B cell (primary cell): ENCODE measurements around the gene MAPK8IP2. TPM values are rescaled to one million over a fixed set of nuclear protein-coding genes. Genes with fewer than 3 reads are reported as not detected.
"Not testable (repeated sequence)": the region's sequence is repeated elsewhere in the genome, so short reads cannot be mapped to it uniquely, and the experiment has no call there.

Source experiments
- ATAC-seq: fragments of 200-7000 bp; cut with Tn5 transposase; one replicate; pipeline ENCODE4 v1.10.0; 2021; ENCODE audit warnings: low read depth, mild to moderate bottlenecking, moderate number of reproducible peaks, moderate library complexity
- CTCF ChIA-PET: fragments of 350-600 bp; sonication (Branson Sonifier 250); formaldehyde crosslinking; loops from one replicate; lab custom pipeline; 2021; ENCODE audit warnings: antibody characterized with exemption, inconsistent platforms; lab: Charles Lee
- POLR2A ChIA-PET: fragments of 350-600 bp; sonication (Branson Sonifier 250); formaldehyde crosslinking; loops from one replicate; lab custom pipeline; 2021; ENCODE audit warnings: antibody characterized with exemption; lab: Charles Lee
- DNase-seq: peaks from one replicate; pipeline ENCODE4 v3.0.0; 2013
- H2AFZ ChIP-seq: 2 replicates; pipeline ENCODE4 v1.6.1; 2012; ENCODE audit warnings: mild to moderate bottlenecking, low read depth, low read length; ENCODE audit not compliant: insufficient read depth, poor library complexity, severe bottlenecking
- H3K27ac ChIP-seq, 2 donors: 1 replicate in 1 of 2; 2 replicates in 1 of 2; pipeline ENCODE4 v1.5.1; 2012 to 2013; ENCODE audit warnings: low read length in 2 of 2, mild to moderate bottlenecking in 2 of 2, moderate library complexity in 1 of 2
- H3K27me3 ChIP-seq, 4 experiments: fragments of 200-600 bp in 1 of 4; sonication (generic) in 1 of 4; replicated peaks in 1 of 4; 1 replicate in 2 of 4; 2 replicates in 2 of 4; pipeline versions ENCODE4 v1.6.1 to v1.7.0; 2013 to 2016; ENCODE audit warnings: low read length in 3 of 4, mild to moderate bottlenecking in 2 of 4, mixed read lengths in 1 of 4, moderate library complexity in 1 of 4; ENCODE audit not compliant: insufficient read depth in 4 of 4, control insufficient read depth in 3 of 4; ENCODE audit errors: control extremely low read depth in 1 of 4
- H3K36me3 ChIP-seq, 2 experiments: replicated peaks in 1 of 2; 1 replicate in 1 of 2; 2 replicates in 1 of 2; pipeline versions ENCODE4 v1.6.1 to v1.7.1; 2013; ENCODE audit warnings: low read length in 1 of 2; ENCODE audit not compliant: insufficient read depth in 2 of 2, control insufficient read depth in 1 of 2; ENCODE audit errors: control extremely low read depth in 1 of 2, extremely low read depth in 1 of 2
- H3K4me1 ChIP-seq, 2 donors: fragments of 200-600 bp in 1 of 2; sonication (generic) in 1 of 2; 1 replicate in 1 of 2; 2 replicates in 1 of 2; pipeline versions ENCODE4 v1.5.1 to v1.6.1; 2013 to 2017; ENCODE audit warnings: low read length in 2 of 2; ENCODE audit not compliant: control insufficient read depth in 2 of 2, insufficient read depth in 2 of 2
- H3K4me2 ChIP-seq: replicated peaks from 2 replicates; pipeline ENCODE3; 2012; ENCODE audit warnings: mild to moderate bottlenecking, low read depth, low read length; ENCODE audit not compliant: poor library complexity, severe bottlenecking
- H3K4me3 ChIP-seq, 5 experiments: fragments of 200-600 bp in 1 of 5; sonication (generic) in 1 of 5; 1 replicate in 3 of 5; 2 replicates in 2 of 5; pipeline versions ENCODE4 v1.5.1 to v1.7.0; 2011 to 2016; ENCODE audit warnings: low read length in 4 of 5, mild to moderate bottlenecking in 4 of 5, low read depth in 2 of 5, control low read depth in 1 of 5, moderate library complexity in 1 of 5; ENCODE audit not compliant: insufficient read depth in 1 of 5; ENCODE audit errors: control extremely low read depth in 1 of 5, extremely low read depth in 1 of 5
- H3K79me2 ChIP-seq: fragments of 200-600 bp; sonication (generic); one replicate; pipeline ENCODE4 v1.6.0; 2016; ENCODE audit warnings: low read length; ENCODE audit not compliant: control insufficient read depth, insufficient read depth
- H3K9ac ChIP-seq: fragments of 200-600 bp; sonication (generic); 2 replicates; pipeline ENCODE4 v1.6.1; 2017; ENCODE audit warnings: mild to moderate bottlenecking, low read length, moderate library complexity
- H3K9me3 ChIP-seq, 3 donors: one replicate each; pipeline versions ENCODE4 v1.6.1 to v1.7.1; 2013; ENCODE audit warnings: low read length in 2 of 3; ENCODE audit not compliant: control insufficient read depth in 2 of 3, insufficient read depth in 1 of 3; ENCODE audit errors: control extremely low read depth in 1 of 3
- H4K20me1 ChIP-seq: 2 replicates; pipeline ENCODE4 v1.6.0; 2012; ENCODE audit warnings: mild to moderate bottlenecking, low read length; ENCODE audit not compliant: insufficient read depth, control insufficient read depth, poor library complexity, severe bottlenecking
- H3K27ac Mint-ChIP-seq: one replicate; pipeline ENCODE4 v1.8.0; 2021; ENCODE audit warnings: mixed read lengths
- H3K27me3 Mint-ChIP-seq: one replicate; pipeline ENCODE4 v1.8.0; 2021; ENCODE audit warnings: mixed read lengths
- H3K4me1 Mint-ChIP-seq: one replicate; pipeline ENCODE4 v1.8.0; 2021; ENCODE audit warnings: mixed read lengths
- H3K4me3 Mint-ChIP-seq: one replicate; pipeline ENCODE4 v1.8.0; 2021; ENCODE audit warnings: mixed read lengths
- H3K9me3 Mint-ChIP-seq: one replicate; pipeline ENCODE4 v1.8.0; 2022; ENCODE audit warnings: mixed read lengths; ENCODE audit not compliant: insufficient read depth
- EZH2 ChIP-seq: IDR thresholded peaks from 2 replicates; pipeline ENCODE4 v1.6.1; 2012; ENCODE audit warnings: borderline replicate concordance, low read depth, mild to moderate bottlenecking, moderate library complexity, low read length; ENCODE audit not compliant: insufficient read depth, poor library complexity, severe bottlenecking
- WGBS: methylation state at CpG from one replicate; pipeline ENCODE4 v1.1.5; 2013; ENCODE audit warnings: missing lambda C conversion rate; ENCODE audit not compliant: insufficient coverage; 5-methylcytosine and 5-hydroxymethylcytosine counted together
- intact Hi-C: fragments of 100-400 bp; cut with micrococcal nuclease; formaldehyde crosslinking; loops from one replicate; pipeline ENCODE4 v1.10.0; 2022
- polyA plus RNA-seq: library from polyadenylated mRNA; depleted of rRNA; stranded (reverse); fragments of >200 nt; gene quantifications from 2 replicates; pipeline ENCODE4 v1.2.3, GENCODE V29; 2012
- total RNA-seq, 2 donors: library from RNA; stranded (reverse); fragments of 120-200 nt in 1 of 2; gene quantifications; 1 replicate in 1 of 2; 2 replicates in 1 of 2; pipeline versions ENCODE4 v1.2.3 to v1.2.4, GENCODE V29; 2013 to 2022
- TF ChIP-seq, protein P1 (sequence below): fragments of 200-600 bp; IDR thresholded peaks from one replicate; pipeline ENCODE4 v1.8.0; 2022; ENCODE audit warnings: antibody characterized with exemption, mild to moderate bottlenecking

The MAPK8IP2 gene
- total and polyA plus RNA-seq, 2 donors (not counting 1 experiment from before 2014, with no cell fraction given): 0.19 to 0.39 TPM

DNA sequence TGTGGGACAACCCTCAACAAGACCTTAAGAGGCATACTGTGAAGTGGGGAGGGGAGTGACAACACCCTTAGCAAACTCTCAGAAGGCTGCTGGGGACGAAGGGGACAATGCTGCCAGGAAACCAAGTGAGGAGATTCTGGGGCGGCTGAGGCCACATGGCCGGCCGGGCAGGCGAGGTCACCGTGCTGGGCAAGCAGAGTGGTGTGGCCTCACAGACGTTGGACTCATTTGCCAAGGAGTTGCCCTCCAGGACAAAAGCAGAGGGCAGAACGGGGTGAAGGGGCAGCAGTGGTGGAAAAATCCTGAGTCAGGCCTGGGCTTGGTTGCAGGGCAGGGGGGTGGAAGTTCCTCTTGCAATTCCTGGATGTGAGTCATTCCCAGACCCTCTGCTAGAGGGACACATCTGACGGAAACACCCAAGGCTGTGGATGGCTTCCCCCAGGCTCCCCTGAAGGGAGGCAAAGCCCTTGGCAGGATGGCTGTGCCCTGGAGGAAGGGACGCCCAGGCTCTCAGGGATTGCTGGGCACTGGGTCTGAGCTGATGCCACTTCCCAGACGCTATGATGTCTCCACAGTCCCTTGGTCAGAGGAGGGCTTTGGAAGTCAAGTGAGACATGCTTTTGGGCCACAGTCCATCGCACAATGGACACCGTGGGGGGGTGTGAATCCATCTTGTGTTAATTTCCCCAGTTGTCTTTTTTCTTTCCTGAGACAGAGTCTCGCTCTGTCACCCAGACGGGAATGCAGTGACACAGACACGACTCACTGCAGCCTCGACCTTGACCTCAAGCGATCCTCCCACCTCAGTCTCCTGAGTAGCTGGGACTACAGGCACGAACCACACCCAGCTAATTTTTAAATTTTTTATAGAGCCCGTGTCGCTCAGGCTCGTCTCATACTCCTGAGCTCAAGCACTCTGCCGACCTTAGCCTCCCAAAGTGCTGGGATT lies 55.8 kb downstream of the MAPK8IP2 start:
- WGBS: 89% methylated on average over 19 of the region's 23 CpGs

GRCh38 chr22:50657925-50658324 lies 57.3 kb downstream of the MAPK8IP2 start:
- H3K79me2 ChIP-seq: no peaks in the 10 kb centered on the region
- H3K4me1 ChIP-seq: no peaks in the 10 kb centered on the region
- H4K20me1 ChIP-seq: no peaks in the 10 kb centered on the region
- ChIA-PET POLR2A (no interaction called here), CTCF (no interaction called here)
- no peak overlapping the region for H3K4me3 Mint-ChIP-seq
- DNase-seq (no peak), ATAC-seq (no peak)
- no peak for TF ChIP-seq EZH2
- TF ChIP-seq, protein P1, sequence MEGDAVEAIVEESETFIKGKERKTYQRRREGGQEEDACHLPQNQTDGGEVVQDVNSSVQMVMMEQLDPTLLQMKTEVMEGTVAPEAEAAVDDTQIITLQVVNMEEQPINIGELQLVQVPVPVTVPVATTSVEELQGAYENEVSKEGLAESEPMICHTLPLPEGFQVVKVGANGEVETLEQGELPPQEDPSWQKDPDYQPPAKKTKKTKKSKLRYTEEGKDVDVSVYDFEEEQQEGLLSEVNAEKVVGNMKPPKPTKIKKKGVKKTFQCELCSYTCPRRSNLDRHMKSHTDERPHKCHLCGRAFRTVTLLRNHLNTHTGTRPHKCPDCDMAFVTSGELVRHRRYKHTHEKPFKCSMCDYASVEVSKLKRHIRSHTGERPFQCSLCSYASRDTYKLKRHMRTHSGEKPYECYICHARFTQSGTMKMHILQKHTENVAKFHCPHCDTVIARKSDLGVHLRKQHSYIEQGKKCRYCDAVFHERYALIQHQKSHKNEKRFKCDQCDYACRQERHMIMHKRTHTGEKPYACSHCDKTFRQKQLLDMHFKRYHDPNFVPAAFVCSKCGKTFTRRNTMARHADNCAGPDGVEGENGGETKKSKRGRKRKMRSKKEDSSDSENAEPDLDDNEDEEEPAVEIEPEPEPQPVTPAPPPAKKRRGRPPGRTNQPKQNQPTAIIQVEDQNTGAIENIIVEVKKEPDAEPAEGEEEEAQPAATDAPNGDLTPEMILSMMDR: no peak
- H3K27me3 ChIP-seq: peaks cover 0 to 10% (median 0%) of the 10 kb centered on the region in 4 experiments
- H3K4me1 Mint-ChIP-seq: no peaks in the 10 kb centered on the region
- H3K9me3 Mint-ChIP-seq: no peaks in the 10 kb centered on the region
- H3K9ac ChIP-seq: no peak overlapping the region
- H3K27ac ChIP-seq: no peak overlapping the region
- WGBS: 90% methylated on average over 2 of the region's 4 CpGs
- peaks cover 24% of the 10 kb centered on the region for H3K27me3 Mint-ChIP-seq
- H3K9me3 ChIP-seq: no peaks in the 10 kb centered on the region
- no peak overlapping the region for H3K4me3 ChIP-seq
- H2AFZ ChIP-seq: no peak overlapping the region
- H3K36me3 ChIP-seq: no peaks in the 10 kb centered on the region
- intact Hi-C loops: no loop called here
- no peak overlapping the region for H3K27ac Mint-ChIP-seq
- H3K4me2 ChIP-seq: no peak overlapping the region

More for the DNA sequence above, 55.8 kb downstream of the MAPK8IP2 start:
- TF ChIP-seq, protein P1: no peak
- TF ChIP-seq EZH2: no peak
- Histone ChIP-seq H3K9ac (no peak overlapping the region), H3K9me3 (no peaks in the 10 kb centered on the region), H3K4me2 (no peak overlapping the region), H2AFZ (no peak overlapping the region), H3K27me3 (peaks cover 0 to 10% (median 0%) of the 10 kb centered on the region in 4 experiments), H3K36me3 (no peaks in the 10 kb centered on the region), H3K4me1 (no peaks in the 10 kb centered on the region), H3K27ac (no peak overlapping the region), H3K79me2 (no peaks in the 10 kb centered on the region), H4K20me1 (no peaks in the 10 kb centered on the region), H3K4me3 (no peak overlapping the region)
- Mint-ChIP-seq H3K4me1 (no peaks in the 10 kb centered on the region), H3K4me3 (no peak overlapping the region), H3K27me3 (peaks cover 27% of the 10 kb centered on the region), H3K9me3 (no peaks in the 10 kb centered on the region), H3K27ac (no peak overlapping the region)
- DNase-seq (no peak), ATAC-seq (no peak)
- ChIA-PET POLR2A (interaction anchor here (0.6 kb wide), 1 partner anchor 258 kb away, joined by 4 read pairs; no protein-coding TSS in a partner anchor), CTCF (no interaction called here)
- intact Hi-C loops: no loop called here

- H3K4me1 Mint-ChIP-seq, H3K79me2 ChIP-seq, H3K27ac Mint-ChIP-seq, DNase-seq, H3K9me3 Mint-ChIP-seq, POLR2A ChIA-PET, H3K4me3 ChIP-seq, H4K20me1 ChIP-seq, H2AFZ ChIP-seq, CTCF ChIA-PET, H3K9me3 ChIP-seq, H3K9ac ChIP-seq, H3K36me3 ChIP-seq, ATAC-seq, H3K4me3 Mint-ChIP-seq, H3K4me1 ChIP-seq, intact Hi-C loops, H3K27ac ChIP-seq, H3K4me2 ChIP-seq: not testable (repeated sequence)
- H3K27me3 ChIP-seq: peaks cover 0 to 10% (median 0%) of the 10 kb centered on the region in 4 experiments
- H3K27me3 Mint-ChIP-seq: peaks cover 21% of the 10 kb centered on the region
- 87% methylated on average over 3 of the region's 7 CpGs for WGBS
These were observed 59.1 kb downstream of the MAPK8IP2 start for GRCh38 chr22:50659711-50660110.
